Panc1 (cell line): ENCODE measurements around the gene ANXA3. TPM values are rescaled to one million over a fixed set of nuclear protein-coding genes. Genes with fewer than 3 reads are reported as not detected.

ENCODE experiments used
- ATAC-seq: fragments of 200-7000 bp; cut with Tn5 transposase; 2 replicates; pipeline ENCODE4 v1.9.1; 2020; ENCODE audit warnings: mild to moderate bottlenecking, moderate library complexity
- BruUV-seq: library from RNA; stranded (reverse); fragments of 400-500 nt; replicated peaks from 2 replicates; lab custom pipeline; 2021; lab: Mats Ljungman, UMichigan
- CTCF ChIA-PET: fragments of 300-600 bp; sonication (Branson Sonifier 250); formaldehyde crosslinking; loops from one replicate; lab custom pipeline; 2022; ENCODE audit warnings: antibody characterized with exemption; lab: Charles Lee
- POLR2A ChIA-PET: fragments of 300-600 bp; sonication (Branson Sonifier 250); formaldehyde crosslinking; loops from one replicate; lab custom pipeline; 2022; ENCODE audit warnings: antibody characterized with exemption; lab: Charles Lee
- DNase-seq: peaks from one replicate; pipeline ENCODE4 v3.0.0-alpha.2; 2010; ENCODE audit warnings: low read depth, low spot score
- H3K27ac ChIP-seq: 2 replicates; pipeline ENCODE4 v1.5.1; 2011; ENCODE audit warnings: mild to moderate bottlenecking, low read length, inconsistent platforms
- H3K27me3 ChIP-seq: fragments of 200-500 bp; sonication (Bioruptor generic); 2 replicates; pipeline ENCODE4 v1.6.0; 2014; ENCODE audit warnings: low read length, inconsistent platforms; ENCODE audit not compliant: control insufficient read depth, insufficient read depth
- H3K36me3 ChIP-seq: fragments of 200-500 bp; sonication (Bioruptor generic); 2 replicates; pipeline ENCODE4 v1.5.1; 2014; ENCODE audit warnings: inconsistent platforms, mild to moderate bottlenecking, low read length, moderate library complexity; ENCODE audit not compliant: control insufficient read depth, insufficient read depth
- H3K4me1 ChIP-seq: 2 replicates; pipeline ENCODE4 v1.5.1; 2011; ENCODE audit warnings: inconsistent platforms, mild to moderate bottlenecking, low read length, moderate library complexity; ENCODE audit not compliant: control insufficient read depth, insufficient read depth
- H3K4me3 ChIP-seq, 2 experiments: 2 replicates each; pipeline ENCODE4 v1.5.1; 2011 to 2012; ENCODE audit warnings: low read depth in 2 of 2, low read length in 2 of 2, mild to moderate bottlenecking in 2 of 2, inconsistent platforms in 1 of 2, moderate library complexity in 1 of 2
- H3K9me3 ChIP-seq: fragments of 200-500 bp; sonication (Bioruptor generic); 2 replicates; pipeline ENCODE4 v1.5.1; 2014; ENCODE audit warnings: low read depth, mild to moderate bottlenecking, inconsistent platforms, low read length, moderate library complexity; ENCODE audit not compliant: control insufficient read depth, insufficient read depth
- CTCF ChIP-seq: fragments of 450-650 bp; IDR thresholded peaks from 2 replicates; pipeline ENCODE4 v1.5.1; 2017; ENCODE audit warnings: mild to moderate bottlenecking
- POLR2AphosphoS5 ChIP-seq: IDR thresholded peaks from 2 replicates; pipeline ENCODE4 v1.6.1; 2012; ENCODE audit warnings: mild to moderate bottlenecking, low read depth, low read length, moderate library complexity
- REST ChIP-seq, 2 experiments: IDR thresholded peaks; 2 replicates each; pipeline ENCODE4 v1.6.1; 2011 to 2012; ENCODE audit warnings: low read depth in 2 of 2, control low read depth in 1 of 2, low read length in 1 of 2, mild to moderate bottlenecking in 1 of 2, moderate library complexity in 1 of 2; ENCODE audit not compliant: insufficient read depth in 1 of 2
- SIN3A ChIP-seq: IDR thresholded peaks from 2 replicates; pipeline ENCODE4 v1.6.1; 2012; ENCODE audit warnings: low read depth, mild to moderate bottlenecking, low read length, moderate library complexity, borderline replicate concordance; ENCODE audit not compliant: insufficient read depth
- TCF7L2 ChIP-seq: IDR thresholded peaks from 2 replicates; pipeline ENCODE4 v1.6.1; 2011; ENCODE audit warnings: mild to moderate bottlenecking, low read depth, low read length, inconsistent platforms
- in situ Hi-C: cut with HindIII; loops from 2 replicates; pipeline ENCODE4 v1.10.0; 2016; ENCODE audit warnings: low sequenced_read_pairs, low pct_unique_long_range_greater_than_20kb
- intact Hi-C: fragments of 100-400 bp; cut with micrococcal nuclease; formaldehyde crosslinking; loops from one replicate; pipeline ENCODE4 v1.10.0; 2022; ENCODE audit not compliant: unreplicated experiment
- total RNA-seq: library from RNA; stranded (reverse); gene quantifications from one replicate; pipeline ENCODE4 v1.2.1, GENCODE V29; 2021; ENCODE audit not compliant: unreplicated experiment

The ANXA3 gene
- total RNA-seq, 1 experiment from 2014 or later, result 1.5 TPM

- ChIA-PET POLR2A (no interaction called here), CTCF (no interaction called here)
- Histone ChIP-seq H3K27me3 (no peaks in the 10 kb centered on the region), H3K4me1 (no peaks in the 10 kb centered on the region), H3K36me3 (no peaks in the 10 kb centered on the region), H3K27ac (no peak overlapping the region), H3K4me3 (no peak overlapping the region), H3K9me3 (no peaks in the 10 kb centered on the region)
- in situ Hi-C loops (no loop called here), intact Hi-C loops (loop anchor here (5.0 kb wide), 1 partner anchor 561 kb away; no protein-coding TSS in a partner anchor)
- ATAC-seq (no peak), DNase-seq (no peak)
- no TSS peak for BruUV-seq
- TF ChIP-seq SIN3A, result no peak
- no peak for TF ChIP-seq REST (IDR thresholded peaks at IDR 0.05; ENCODE audit: insufficient read depth in 1 of 2, low read depth in 2 of 2, low read length in 1 of 2)
These were observed 33.0 kb upstream of the ANXA3 start for GRCh38 chr4:78518561-78518960.

GRCh38 chr4:78519962-78520361 lies 31.6 kb upstream of the ANXA3 start:
- Histone ChIP-seq H3K36me3 (no peaks in the 10 kb centered on the region), H3K9me3 (no peaks in the 10 kb centered on the region), H3K27me3 (no peaks in the 10 kb centered on the region), H3K27ac (no peak overlapping the region), H3K4me1 (no peaks in the 10 kb centered on the region), H3K4me3 (no peak overlapping the region)
- POLR2A ChIA-PET, result no interaction called here
- TF ChIP-seq REST (IDR thresholded peaks at IDR 0.05; ENCODE audit: insufficient read depth in 1 of 2, low read depth in 2 of 2, low read length in 1 of 2), result no peak
- no peak for TF ChIP-seq TCF7L2
- TF ChIP-seq CTCF, result no peak
- TF ChIP-seq POLR2AphosphoS5, result no peak
- TF ChIP-seq SIN3A, result no peak
- intact Hi-C loops (loop anchor here (5.0 kb wide), 1 partner anchor 563 kb away; no protein-coding TSS in a partner anchor), in situ Hi-C loops (no loop called here)
- CTCF ChIA-PET, result no interaction called here
- ATAC-seq (no peak), DNase-seq (no peak)
- BruUV-seq, result no TSS peak
